ENCODE results near the gene MYH11.

DNA sequence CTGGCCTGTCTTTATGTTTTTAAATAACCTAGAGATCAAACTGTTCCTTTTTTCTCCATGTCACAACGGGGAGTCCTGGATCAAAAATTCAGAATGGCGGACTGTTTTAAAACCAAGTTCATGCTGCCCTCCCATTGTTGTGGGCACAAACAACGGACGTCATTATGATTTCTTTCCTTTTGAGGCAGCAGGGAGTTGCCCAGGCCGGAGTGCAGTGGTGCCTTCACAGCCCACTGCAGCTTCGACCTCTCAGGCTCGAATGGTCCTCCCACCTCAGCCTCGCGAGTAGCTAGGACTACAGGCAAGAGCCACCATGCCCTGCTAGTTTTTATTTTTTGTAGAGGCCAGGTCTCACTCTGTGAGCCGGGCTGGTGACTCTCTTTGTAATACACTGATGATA lies 180.3 kb downstream of the MYH11 start:
- TF ChIP-seq, protein P1, sequence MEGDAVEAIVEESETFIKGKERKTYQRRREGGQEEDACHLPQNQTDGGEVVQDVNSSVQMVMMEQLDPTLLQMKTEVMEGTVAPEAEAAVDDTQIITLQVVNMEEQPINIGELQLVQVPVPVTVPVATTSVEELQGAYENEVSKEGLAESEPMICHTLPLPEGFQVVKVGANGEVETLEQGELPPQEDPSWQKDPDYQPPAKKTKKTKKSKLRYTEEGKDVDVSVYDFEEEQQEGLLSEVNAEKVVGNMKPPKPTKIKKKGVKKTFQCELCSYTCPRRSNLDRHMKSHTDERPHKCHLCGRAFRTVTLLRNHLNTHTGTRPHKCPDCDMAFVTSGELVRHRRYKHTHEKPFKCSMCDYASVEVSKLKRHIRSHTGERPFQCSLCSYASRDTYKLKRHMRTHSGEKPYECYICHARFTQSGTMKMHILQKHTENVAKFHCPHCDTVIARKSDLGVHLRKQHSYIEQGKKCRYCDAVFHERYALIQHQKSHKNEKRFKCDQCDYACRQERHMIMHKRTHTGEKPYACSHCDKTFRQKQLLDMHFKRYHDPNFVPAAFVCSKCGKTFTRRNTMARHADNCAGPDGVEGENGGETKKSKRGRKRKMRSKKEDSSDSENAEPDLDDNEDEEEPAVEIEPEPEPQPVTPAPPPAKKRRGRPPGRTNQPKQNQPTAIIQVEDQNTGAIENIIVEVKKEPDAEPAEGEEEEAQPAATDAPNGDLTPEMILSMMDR (conservative IDR thresholded peaks at IDR 0.05; ENCODE audit: low read length): no peak
- TF ChIP-seq EZH2phosphoT487 (IDR thresholded peaks at IDR 0.05; ENCODE audit: borderline replicate concordance): no peak

Measured in Loucy (cell line).